Left lung (tissue), 10 donors: ENCODE data around the gene VPS37B. TPM values are rescaled to one million over a fixed set of nuclear protein-coding genes. Genes with fewer than 3 reads are reported as not detected.

Source experiments
- ATAC-seq: fragments of 200-7000 bp; cut with Tn5 transposase; one replicate; pipeline ENCODE4 v1.9.1; 2020; ENCODE audit warnings: moderate library complexity
- DNase-seq, 4 donors: peaks; one replicate each; pipeline ENCODE4 v3.0.0-alpha.2; 2013 to 2020
- H3K27ac ChIP-seq, 2 donors: fragments of 200-600 bp; sonication (generic) in 1 of 2; one replicate each; pipeline versions ENCODE4 v1.5.0 to v1.8.0; 2020 to 2021
- H3K27me3 ChIP-seq, 2 donors: fragments of 200-600 bp; sonication (generic) in 1 of 2; one replicate each; pipeline versions ENCODE4 v1.5.0 to v1.8.0; 2020 to 2021
- H3K36me3 ChIP-seq, 2 donors: fragments of 200-600 bp; sonication (generic) in 1 of 2; one replicate each; pipeline versions ENCODE4 v1.5.0 to v1.8.0; 2020 to 2021
- H3K4me1 ChIP-seq, 2 donors: fragments of 200-600 bp; one replicate each; pipeline ENCODE4 v1.8.0; 2021
- H3K4me3 ChIP-seq, 2 donors: fragments of 200-600 bp; sonication (generic) in 1 of 2; one replicate each; pipeline versions ENCODE4 v1.5.0 to v1.8.0; 2020 to 2021; ENCODE audit warnings: mild to moderate bottlenecking in 1 of 2
- H3K9me3 ChIP-seq, 2 donors: fragments of 200-600 bp; sonication (generic) in 1 of 2; one replicate each; pipeline versions ENCODE4 v1.5.0 to v1.8.0; 2020 to 2021
- CTCF ChIP-seq, 2 donors: fragments of 200-600 bp; sonication (generic) in 1 of 2; IDR thresholded peaks; one replicate each; pipeline versions ENCODE4 v1.5.0 to v1.8.0; 2021; ENCODE audit warnings: antibody characterized with exemption in 2 of 2
- intact Hi-C, 2 donors: fragments of 100-400 bp; cut with DNase I; formaldehyde crosslinking; loops; one replicate each; pipeline versions ENCODE4 v1.11.2 to v1.14.2; 2022
- polyA plus RNA-seq, 6 donors: library from polyadenylated mRNA; unstranded; fragments of 120-200 nt; gene quantifications; one replicate each; pipeline ENCODE4 v1.2.1, GENCODE V29; 2013; ENCODE audit not compliant: insufficient read length in 6 of 6
- total RNA-seq, 2 donors: library from RNA; stranded (reverse); fragmentation: NEBNext Ultra II Directional; extraction: Animal tissue kit (Norgen Biotek cat#: 25700); gene quantifications; one replicate each; pipeline ENCODE4 v1.2.1, GENCODE V29; 2021
- donor health status: DM: no; HTN: yes; CAD: no.
- donor health status: DM: no; HTN: no; CAD: no.

Gene VPS37B
- total and polyA plus RNA-seq, 8 donors: 23.2 to 35.8 (median 29.7) TPM

GRCh38 chr12:122848471-122849351 is 47.2 kb downstream of the VPS37B start:
- DNase-seq (no peak), ATAC-seq (no peak)
- Histone ChIP-seq H3K27me3 (no peaks in the 10 kb centered on the region), H3K36me3 (peaks cover 0 to 15% of the 10 kb centered on the region in 2 donors), H3K27ac (no peak overlapping the region), H3K4me1 (peaks cover 9 to 11% of the 10 kb centered on the region in 2 donors), H3K4me3 (no peak overlapping the region), H3K9me3 (no peaks in the 10 kb centered on the region)
- no peak for TF ChIP-seq CTCF (IDR thresholded peaks at IDR 0.05)
- intact Hi-C loops: no loop called here

- Histone ChIP-seq H3K27me3 (no peaks in the 10 kb centered on the region), H3K27ac (no peak overlapping the region), H3K36me3 (peaks cover 0 to 15% of the 10 kb centered on the region in 2 donors), H3K4me3 (no peak overlapping the region), H3K4me1 (peaks cover 9 to 11% of the 10 kb centered on the region in 2 donors), H3K9me3 (no peaks in the 10 kb centered on the region)
- ATAC-seq (no peak), DNase-seq (no peak)
- TF ChIP-seq CTCF (IDR thresholded peaks at IDR 0.05): no peak
- intact Hi-C loops: no loop called here
Observed at GRCh38 chr12:122847921-122848421, 48.0 kb downstream of the VPS37B start.

- Histone ChIP-seq H3K36me3 (peaks cover 0 to 15% of the 10 kb centered on the region in 2 donors), H3K4me1 (peaks cover 10 to 14% of the 10 kb centered on the region in 2 donors), H3K27ac (no peak overlapping the region), H3K27me3 (no peaks in the 10 kb centered on the region), H3K9me3 (no peaks in the 10 kb centered on the region), H3K4me3 (no peak overlapping the region)
- intact Hi-C loops: no loop called here
- ATAC-seq: no peak
- no peak for TF ChIP-seq CTCF (IDR thresholded peaks at IDR 0.05)
- no peak for DNase-seq
Observed at GRCh38 chr12:122847516-122847836, 48.4 kb downstream of the VPS37B start.

- Histone ChIP-seq H3K36me3 (peaks cover 0 to 15% of the 10 kb centered on the region in 2 donors), H3K4me1 (peaks cover 11 to 13% of the 10 kb centered on the region in 2 donors), H3K27ac (no peak overlapping the region), H3K9me3 (no peaks in the 10 kb centered on the region), H3K4me3 (no peak overlapping the region), H3K27me3 (no peaks in the 10 kb centered on the region)
- ATAC-seq (no peak), DNase-seq (no peak)
- intact Hi-C loops: no loop called here
- TF ChIP-seq CTCF (IDR thresholded peaks at IDR 0.05): no peak
Observed at GRCh38 chr12:122846622-122847515, 49.1 kb downstream of the VPS37B start.
